Sigmoid colon (tissue), 4 donors: Measurements from ENCODE around the gene STX2.

Experiments
- CTCF ChIP-seq, 4 experiments: fragments of 450-650 bp in 3 of 4; fragments of 200-600 bp in 1 of 4; IDR thresholded peaks; one replicate each; pipeline ENCODE4 v1.5.1; 2016 to 2019; ENCODE audit warnings: antibody characterized with exemption in 4 of 4, mild to moderate bottlenecking in 3 of 4, moderate library complexity in 2 of 4
- EP300 ChIP-seq, 4 donors: sonication (generic); formaldehyde crosslinking; IDR thresholded peaks; one replicate each; pipeline ENCODE4 v1.6.1; 2017; ENCODE audit warnings: antibody characterized with exemption in 4 of 4
- POLR2A ChIP-seq, 2 donors: fragments of 450-650 bp; IDR thresholded peaks; one replicate each; pipeline ENCODE4 v1.6.1; 2016; ENCODE audit warnings: antibody characterized with exemption in 2 of 2, mild to moderate bottlenecking in 2 of 2, moderate library complexity in 2 of 2
- POLR2AphosphoS5 ChIP-seq, 4 donors: sonication (generic); formaldehyde crosslinking; IDR thresholded peaks; one replicate each; pipeline ENCODE4 v1.6.1; 2017; ENCODE audit warnings: antibody characterized with exemption in 4 of 4

DNA sequence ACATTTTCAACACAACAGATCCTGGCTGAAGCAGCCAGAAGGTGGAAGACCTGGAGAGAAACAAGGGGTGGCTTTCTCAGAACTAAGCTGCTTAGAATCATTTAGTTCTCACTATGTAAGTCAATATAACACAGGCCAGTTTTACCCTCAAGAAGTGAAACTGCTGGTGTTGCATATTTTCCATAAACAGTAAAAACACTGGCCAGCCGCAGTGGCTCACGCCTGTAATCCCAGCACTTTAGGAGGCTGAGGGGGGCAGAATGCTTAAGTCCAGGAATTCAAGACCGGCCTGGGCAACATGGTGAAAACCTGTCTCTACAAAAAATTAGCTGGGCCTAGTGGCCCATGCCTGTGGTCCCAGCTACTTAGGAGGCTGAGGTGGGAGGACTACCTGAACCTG, 11.6 kb downstream of the STX2 start:
- TF ChIP-seq POLR2A (IDR thresholded peaks at IDR 0.05) (no peak), CTCF (IDR thresholded peaks at IDR 0.05) (no peak), POLR2AphosphoS5 (IDR thresholded peaks at IDR 0.05) (no peak), EP300 (IDR thresholded peaks at IDR 0.05) (no peak)
